ENCODE measurements around the gene CRYBG1. TPM values are rescaled to one million over a fixed set of nuclear protein-coding genes. Genes with fewer than 3 reads are reported as not detected.

CRYBG1 gene
- total RNA-seq, 4 donors from 2014 or later, result 14.9 to 36.9 (median 20.7) TPM

- TF ChIP-seq CTCF (IDR thresholded peaks at IDR 0.05), result no peak
- DNase-seq (ENCODE audit: low spot score) (no peak), ATAC-seq (ENCODE audit: low FRiP score) (no peak)
These were observed 13.2 kb downstream of the CRYBG1 start for GRCh38 chr6:106373502-106374239.

- ATAC-seq (ENCODE audit: low FRiP score), result no peak
- no peak for TF ChIP-seq CTCF (IDR thresholded peaks at IDR 0.05)
These were observed 16.6 kb downstream of the CRYBG1 start for GRCh38 chr6:106377061-106377540.

GRCh38 chr6:106379951-106380350 lies 19.4 kb downstream of the CRYBG1 start:
- DNase-seq (ENCODE audit: low spot score), result no peak
- ATAC-seq (ENCODE audit: low FRiP score), result no peak
- no peak for TF ChIP-seq CTCF (IDR thresholded peaks at IDR 0.05)

More at GRCh38 chr6:106377061-106377540, 16.6 kb downstream of the CRYBG1 start:
- DNase-seq (ENCODE audit: low spot score), result no peak

GRCh38 chr6:106380407-106380806 lies 19.9 kb downstream of the CRYBG1 start:
- no peak for DNase-seq (ENCODE audit: low spot score)
- TF ChIP-seq CTCF (IDR thresholded peaks at IDR 0.05), result no peak
- no peak for ATAC-seq (ENCODE audit: low FRiP score)

GRCh38 chr6:106381223-106381622 lies 20.7 kb downstream of the CRYBG1 start:
- ATAC-seq (ENCODE audit: low FRiP score) (no peak), DNase-seq (ENCODE audit: low spot score) (no peak)
- no peak for TF ChIP-seq CTCF (IDR thresholded peaks at IDR 0.05)

GRCh38 chr6:106381881-106382280 lies 21.4 kb downstream of the CRYBG1 start:
- no peak for TF ChIP-seq CTCF (IDR thresholded peaks at IDR 0.05)
- no peak for ATAC-seq (ENCODE audit: low FRiP score)
- DNase-seq (ENCODE audit: low spot score), result no peak

GRCh38 chr6:106383573-106383972 lies 23.1 kb downstream of the CRYBG1 start:
- ATAC-seq (ENCODE audit: low FRiP score) (no peak), DNase-seq (ENCODE audit: low spot score) (no peak)
- TF ChIP-seq CTCF (IDR thresholded peaks at IDR 0.05), result no peak

All from omental fat pad (tissue), 4 donors.